ENCODE results near the gene LRRC15.

Gene LRRC15

DNA sequence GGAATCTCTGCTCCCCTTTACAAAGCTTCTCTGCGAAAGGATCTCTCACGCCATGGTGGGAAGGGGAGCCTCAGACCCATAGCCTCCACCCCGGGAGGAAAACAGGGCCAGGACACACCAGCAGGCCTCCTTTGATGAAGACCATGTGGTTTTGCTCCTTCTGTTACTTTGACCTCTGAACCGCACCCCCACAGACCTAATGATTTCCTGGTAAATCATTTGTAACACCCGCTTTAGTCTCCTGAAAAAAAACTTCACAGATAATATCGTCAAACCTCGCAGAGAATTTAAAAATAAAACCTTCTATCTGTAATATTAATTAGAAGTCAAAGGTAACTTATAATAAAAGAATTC, 36.7 kb downstream of the LRRC15 start:
- no peak for DNase-seq (ENCODE audit: low read depth)

DNA sequence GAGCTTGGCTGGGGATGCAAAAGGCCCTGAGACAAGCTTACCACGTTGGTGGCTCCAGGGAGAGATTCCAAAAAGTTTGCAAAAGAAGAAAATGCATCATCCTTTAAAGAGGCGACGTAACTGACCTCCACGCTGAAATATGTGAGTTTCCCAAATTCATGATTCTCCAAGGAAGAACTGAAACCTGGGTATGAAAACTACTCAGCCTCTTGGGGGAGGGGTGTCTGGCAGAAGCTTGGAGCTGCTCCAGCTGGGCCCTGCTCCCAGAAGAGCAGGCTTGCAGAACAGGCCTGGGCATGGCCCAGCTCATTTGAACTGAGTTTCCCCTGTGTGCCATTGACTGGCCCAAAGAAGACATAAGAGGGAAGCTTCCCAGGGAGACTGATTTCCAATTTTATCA, 39.0 kb downstream of the LRRC15 start:
- no peak for DNase-seq (ENCODE audit: low read depth)

DNA sequence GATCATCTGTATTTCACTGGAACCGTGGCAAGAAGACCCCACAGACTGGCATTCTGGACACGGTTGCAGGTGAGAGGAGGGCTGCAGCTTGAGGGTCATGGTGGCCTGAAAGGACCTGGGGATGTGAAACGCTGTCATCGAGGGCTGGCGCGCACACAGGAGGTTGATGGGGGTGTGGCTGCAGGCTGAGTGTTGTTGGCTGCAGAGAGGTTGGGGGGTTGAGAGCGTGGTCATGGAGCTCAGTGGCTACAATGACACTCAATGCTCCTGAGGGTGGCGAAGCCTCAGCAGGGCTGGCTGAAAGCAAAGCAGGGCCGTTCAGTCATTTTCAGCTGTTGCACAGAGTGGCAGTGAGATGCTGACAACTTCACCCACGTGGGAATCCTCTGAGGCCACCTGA, 39.4 kb downstream of the LRRC15 start:
- DNase-seq (ENCODE audit: low read depth), result no peak

- no peak for DNase-seq (ENCODE audit: low read depth)
These were observed 40.0 kb downstream of the LRRC15 start for GRCh38 chr3:194329583-194329965.

DNA sequence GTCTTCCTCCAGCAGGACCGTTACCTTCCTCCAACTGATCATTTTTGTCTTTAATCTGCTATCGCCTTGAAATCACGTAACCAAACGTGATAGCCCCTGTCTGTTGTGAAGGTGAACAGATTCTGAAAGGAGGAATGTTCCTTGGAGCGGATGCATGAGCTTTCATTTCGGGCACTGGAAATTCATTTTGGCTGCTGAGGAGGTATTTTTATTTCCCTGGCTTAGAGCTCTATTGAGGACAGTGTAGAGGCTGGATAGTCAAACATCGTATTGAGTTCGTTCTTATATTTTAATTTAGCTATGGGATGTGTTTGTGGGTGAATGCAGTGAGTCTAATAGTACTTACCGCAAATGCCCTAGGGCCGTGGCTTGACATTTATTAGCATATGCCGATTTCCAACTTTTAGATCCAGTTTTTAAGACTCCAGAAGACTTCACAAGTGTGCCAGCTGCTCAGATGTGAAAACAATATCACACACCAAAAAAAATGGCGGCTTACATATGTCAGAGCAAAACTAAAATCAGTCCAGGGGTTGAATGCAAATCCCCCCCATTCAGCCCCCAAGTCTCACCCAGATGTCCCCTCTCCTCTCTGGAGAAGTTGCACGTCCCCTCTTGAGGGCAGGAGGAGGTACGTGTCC, 40.5 kb downstream of the LRRC15 start:
- DNase-seq (ENCODE audit: low read depth), result no peak

DNA sequence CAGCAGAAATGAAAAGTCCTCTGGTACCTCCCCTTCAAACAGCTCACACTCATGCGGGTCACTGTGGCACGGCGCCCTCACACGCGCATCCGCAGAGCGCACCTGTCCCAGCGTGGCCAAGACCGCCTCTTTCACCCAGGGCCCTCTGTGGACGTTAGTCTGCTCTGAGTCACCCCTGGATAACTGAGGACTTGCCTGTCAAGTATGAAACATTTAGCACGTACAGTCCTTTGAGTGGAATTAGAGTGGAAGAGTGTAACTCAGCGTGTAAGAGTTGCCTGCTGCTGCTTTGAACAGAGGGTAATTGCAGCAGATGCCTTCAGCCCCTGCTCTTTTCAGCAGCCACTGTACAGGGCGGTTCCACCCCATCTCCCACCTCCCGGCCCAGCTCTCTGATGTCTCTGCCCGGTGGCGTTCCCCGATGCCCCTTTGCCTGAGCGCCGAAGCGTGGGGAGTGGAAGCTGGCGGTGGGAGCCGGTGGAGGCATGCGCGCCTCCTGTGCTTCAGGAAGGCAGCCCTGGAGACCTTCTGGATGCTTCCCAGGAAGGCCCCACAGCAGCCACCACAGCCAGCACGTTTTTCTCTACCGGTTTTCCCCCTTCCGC, 41.4 kb downstream of the LRRC15 start:
- no peak for DNase-seq (ENCODE audit: low read depth)

GRCh38 chr3:194327218-194328052, 42.1 kb downstream of the LRRC15 start:
- no peak for DNase-seq (ENCODE audit: low read depth)

GRCh38 chr3:194326968-194327217, 42.6 kb downstream of the LRRC15 start:
- DNase-seq (ENCODE audit: low read depth), result no peak

- DNase-seq (ENCODE audit: low read depth), result no peak
These were observed 43.2 kb downstream of the LRRC15 start for GRCh38 chr3:194326192-194326967.

DNA sequence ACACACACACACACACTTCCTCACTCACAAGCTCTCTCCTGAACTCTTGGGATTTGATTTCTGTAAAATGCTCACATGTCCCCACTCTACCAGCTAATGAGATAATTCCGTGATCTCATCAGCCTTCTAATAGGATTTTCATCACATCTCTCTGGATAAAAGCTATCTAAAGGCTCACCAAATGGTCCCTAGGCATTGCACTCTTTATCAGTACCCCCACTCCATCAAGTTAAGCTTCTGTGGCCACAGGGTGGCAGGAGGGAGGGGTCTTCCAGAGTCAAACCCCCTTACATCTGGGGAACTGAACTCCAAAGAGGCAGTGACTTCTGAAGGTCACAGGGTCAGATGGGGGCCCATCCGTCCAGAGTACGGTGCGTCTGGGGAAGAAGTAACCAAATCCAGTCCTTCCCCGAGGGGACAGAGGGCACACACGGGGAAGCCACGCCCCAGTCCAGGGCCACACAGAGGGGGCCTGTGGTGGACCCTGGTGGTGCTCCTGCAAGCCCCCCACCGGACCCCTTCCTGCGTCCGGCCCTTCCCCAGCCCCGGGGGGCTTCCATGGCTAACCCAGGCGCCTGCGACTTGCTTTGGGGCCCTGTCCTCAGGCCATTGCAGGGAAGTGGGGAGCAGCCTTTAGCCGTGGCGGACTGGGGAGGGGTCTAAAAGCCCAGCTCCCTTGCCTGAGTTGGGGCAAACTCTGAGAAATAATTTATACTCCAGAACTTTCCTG, 44.0 kb downstream of the LRRC15 start:
- DNase-seq (ENCODE audit: low read depth), result no peak

DNA sequence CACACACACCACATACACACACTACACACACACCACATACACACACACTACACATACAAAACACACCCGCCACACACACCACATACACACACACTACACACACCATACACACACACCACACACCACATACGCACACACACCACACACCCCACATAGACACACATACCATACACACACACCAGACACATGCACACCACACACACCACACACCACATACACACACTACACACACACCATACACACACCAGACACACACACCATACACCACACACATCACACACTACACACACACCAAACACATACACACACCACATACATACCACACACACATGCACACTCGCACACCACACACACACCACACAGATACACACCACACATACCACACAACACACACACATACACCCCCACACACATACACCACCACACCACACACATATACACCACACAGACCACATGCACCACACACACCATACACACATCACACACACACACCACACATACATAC, 44.7 kb downstream of the LRRC15 start:
- DNase-seq (ENCODE audit: low read depth), result no peak

- DNase-seq (ENCODE audit: low read depth), result no peak
These were observed 45.5 kb downstream of the LRRC15 start for GRCh38 chr3:194323785-194324735.

DNA sequence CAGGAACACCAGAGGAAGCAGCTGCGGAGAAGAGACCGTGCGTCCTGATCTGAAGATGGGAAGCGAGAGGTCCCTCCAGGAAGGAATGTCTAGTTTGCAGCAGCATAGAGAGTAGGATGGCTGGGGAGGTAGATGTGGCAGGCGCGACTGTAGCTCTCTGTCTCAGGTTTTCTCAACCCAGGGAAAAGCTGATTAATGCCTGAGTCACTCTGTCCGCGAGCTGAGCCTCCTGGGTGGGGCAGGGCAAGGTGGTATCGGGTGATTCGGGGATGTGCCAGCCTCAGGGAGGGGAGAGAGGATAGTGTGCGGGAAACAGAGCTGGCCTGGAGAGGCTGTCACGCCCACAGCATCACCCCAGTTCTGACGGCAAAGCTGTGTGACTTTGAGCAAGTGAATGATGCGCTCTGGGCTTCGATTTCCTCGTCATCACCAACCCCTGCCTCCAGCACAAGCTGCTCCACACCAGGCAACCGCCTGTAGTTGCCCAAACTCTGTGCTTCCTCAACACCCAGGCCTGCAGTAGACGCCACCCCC, 46.8 kb downstream of the LRRC15 start:
- DNase-seq (ENCODE audit: low read depth), result no peak

GRCh38 chr3:194321693-194322640, 47.6 kb downstream of the LRRC15 start:
- no peak for DNase-seq (ENCODE audit: low read depth)

GRCh38 chr3:194320744-194321243, 48.7 kb downstream of the LRRC15 start:
- DNase-seq (ENCODE audit: low read depth), result no peak

- DNase-seq (ENCODE audit: low read depth), result no peak
These were observed 49.4 kb downstream of the LRRC15 start for GRCh38 chr3:194320100-194320499.

GRCh38 chr3:194318511-194319161, 50.9 kb downstream of the LRRC15 start:
- DNase-seq (ENCODE audit: low read depth), result no peak

DNA sequence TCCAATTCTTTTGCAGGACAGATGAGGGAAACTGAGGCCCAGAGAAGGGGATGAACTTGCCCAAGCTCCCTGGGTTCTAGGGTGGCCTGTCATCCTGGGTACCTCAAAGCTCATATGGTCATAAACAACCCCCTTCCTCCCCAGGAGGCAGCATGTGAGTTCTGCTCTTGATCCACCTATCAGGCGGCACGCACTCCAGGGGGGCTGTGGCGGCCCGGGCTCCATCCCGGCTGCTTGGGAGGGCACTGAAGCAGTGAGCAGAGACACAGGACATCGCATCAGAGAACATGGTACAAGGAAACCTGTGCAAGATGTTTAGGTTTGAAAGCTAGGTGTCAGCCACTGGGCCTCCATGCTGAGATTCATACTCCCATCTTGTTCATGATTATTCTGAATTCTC, 52.6 kb downstream of the LRRC15 start:
- DNase-seq (ENCODE audit: low read depth), result no peak

- no peak for DNase-seq (ENCODE audit: low read depth)
These were observed 53.6 kb downstream of the LRRC15 start for GRCh38 chr3:194315965-194316361.

Data from GM04503 (cell line).